Ovary (tissue), 3 donors: Measurements from ENCODE around the gene SEMA5A.

Source experiments
- CTCF ChIP-seq, 3 donors: fragments of 450-650 bp in 2 of 3; fragments of 200-600 bp in 1 of 3; IDR thresholded peaks; one replicate each; pipeline versions ENCODE4 v1.5.1 to v1.8.0; 2016 to 2022; ENCODE audit warnings: antibody characterized with exemption in 3 of 3, mild to moderate bottlenecking in 1 of 3
- EP300 ChIP-seq: sonication (generic); formaldehyde crosslinking; IDR thresholded peaks from one replicate; pipeline ENCODE4 v1.6.1; 2017; ENCODE audit warnings: antibody characterized with exemption
- POLR2A ChIP-seq: fragments of 450-650 bp; IDR thresholded peaks from one replicate; pipeline ENCODE4 v1.6.1; 2017; ENCODE audit warnings: antibody characterized with exemption, mild to moderate bottlenecking, moderate library complexity
- donor health status: DM: no; HTN: no; CAD: no.

DNA sequence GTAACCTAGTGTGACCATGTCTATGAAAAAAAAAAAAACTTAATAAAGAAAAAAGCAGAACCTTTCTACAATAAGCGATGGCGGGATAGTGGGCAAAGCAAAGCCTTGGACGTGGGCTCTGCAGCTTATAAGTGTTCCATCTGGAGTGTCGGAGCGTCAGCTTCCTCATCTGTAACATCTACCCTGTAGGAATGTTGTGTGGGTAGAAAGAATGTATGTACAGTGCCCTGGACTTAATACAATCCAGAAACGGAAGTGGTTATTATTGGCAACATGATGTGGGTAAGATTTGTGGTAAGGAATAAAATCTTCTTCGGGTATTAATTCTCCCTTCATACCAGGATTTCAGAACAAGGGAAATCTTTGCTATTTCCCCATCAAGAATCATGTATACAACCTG is 66.5 kb downstream of the SEMA5A start:
- TF ChIP-seq POLR2A = no peak
- no peak for TF ChIP-seq EP300
- TF ChIP-seq CTCF (IDR thresholded peaks at IDR 0.05) = no peak
